ENCODE measurements around the gene DEFB121.

GRCh38 chr20:31449511-31450414 is 43.7 kb upstream of the DEFB121 start:
- TF ChIP-seq ZNF274 (IDR thresholded peaks at IDR 0.05; ENCODE audit: low read depth, low read length) (no peak), YY1 (IDR thresholded peaks at IDR 0.05; ENCODE audit: insufficient read depth, insufficient read length) (no peak)
